K562 (cell line): ENCODE measurements around the gene PIH1D1. TPM values are rescaled to one million over a fixed set of nuclear protein-coding genes. Genes with fewer than 3 reads are reported as not detected.

ENCODE experiments used
- ARHGAP35 ChIP-seq: fragments of 450-650 bp; IDR thresholded peaks from 2 replicates; pipeline ENCODE4 v1.6.1; 2018; ENCODE audit not compliant: partially characterized antibody
- COPS2 ChIP-seq: fragments of 450-650 bp; conservative IDR thresholded peaks from 2 replicates; pipeline ENCODE4 v1.6.1; 2016; ENCODE audit warnings: mild to moderate bottlenecking, moderate library complexity
- CREB3 ChIP-seq: fragments of 450-650 bp; conservative IDR thresholded peaks from 2 replicates; pipeline ENCODE4 v1.6.1; 2016; ENCODE audit warnings: missing genetic modification characterization, low read depth, mild to moderate bottlenecking, missing compliant biosample characterization, moderate library complexity
- E2F1 ChIP-seq: sonication (generic); formaldehyde crosslinking; IDR thresholded peaks from 2 replicates; pipeline ENCODE4 v1.8.1; 2023; ENCODE audit warnings: mild to moderate bottlenecking, missing genetic modification reagents, moderate library complexity
- E2F3 ChIP-seq: fragments of 250-450 bp; sonication (Bioruptor Pico); IDR thresholded peaks from 2 replicates; pipeline ENCODE4 v1.4.0; 2020; ENCODE audit warnings: mild to moderate bottlenecking
- EGR1 ChIP-seq: fragments of 450-650 bp; conservative IDR thresholded peaks from 2 replicates; pipeline ENCODE4 v1.6.1; 2017; ENCODE audit warnings: mild to moderate bottlenecking
- ELF1 ChIP-seq: fragments of 200-800 bp; sonication (Bioruptor generic); IDR thresholded peaks from 2 replicates; pipeline ENCODE4 v1.6.1; 2016; ENCODE audit warnings: missing genetic modification characterization, missing compliant biosample characterization
- KDM5B ChIP-seq: fragments of 200-600 bp; sonication (generic); IDR thresholded peaks from 2 replicates; pipeline ENCODE4 v1.6.1; 2012; ENCODE audit warnings: low read depth, mild to moderate bottlenecking, moderate library complexity, low read length, control low read depth, inconsistent platforms; ENCODE audit not compliant: insufficient replicate concordance
- KLF16 ChIP-seq: IDR thresholded peaks from 2 replicates; pipeline ENCODE4 v1.6.1; 2016; ENCODE audit warnings: antibody characterized with exemption
- MCM2 ChIP-seq: fragments of 450-650 bp; IDR thresholded peaks from 2 replicates; pipeline ENCODE4 v1.6.1; 2017; ENCODE audit warnings: low read depth, mild to moderate bottlenecking
- MXD1 ChIP-seq: fragments of 250-450 bp; sonication (Bioruptor Pico); IDR thresholded peaks from 2 replicates; pipeline ENCODE4 v1.8.0; 2021; ENCODE audit warnings: borderline replicate concordance, mild to moderate bottlenecking, moderate library complexity; ENCODE audit not compliant: poor library complexity, severe bottlenecking
- PHF21A ChIP-seq: fragments of 450-650 bp; IDR thresholded peaks from 2 replicates; pipeline ENCODE4 v1.6.1; 2017; ENCODE audit warnings: low read depth, borderline replicate concordance
- PREB ChIP-seq: sonication (generic); formaldehyde crosslinking; IDR thresholded peaks from 2 replicates; pipeline ENCODE4 v1.8.1; 2023; ENCODE audit warnings: mild to moderate bottlenecking, missing genetic modification reagents
- RAD51 ChIP-seq: fragments of 450-650 bp; IDR thresholded peaks from 2 replicates; pipeline ENCODE4 v1.7.1; 2016; ENCODE audit warnings: low read depth, mild to moderate bottlenecking, borderline replicate concordance
- RB1 ChIP-seq: fragments of 450-650 bp; IDR thresholded peaks from 2 replicates; pipeline ENCODE4 v1.6.1; 2017; ENCODE audit warnings: low read depth, mild to moderate bottlenecking
- RBM39 ChIP-seq: fragments of 200-400 bp; formaldehyde crosslinking; optimal IDR thresholded peaks from 2 replicates; pipeline ENCODE3; 2018; ENCODE audit warnings: low read depth, low read length
- RNF2 ChIP-seq: sonication (generic); IDR thresholded peaks from 2 replicates; pipeline ENCODE4 v1.6.1; 2016
- SMAD2 ChIP-seq: fragments of 150-350 bp; IDR thresholded peaks from 2 replicates; pipeline ENCODE4 v1.6.1; 2014; ENCODE audit warnings: low read depth, mild to moderate bottlenecking, low read length
- ZBTB5 ChIP-seq: fragments of 450-650 bp; IDR thresholded peaks from 2 replicates; pipeline ENCODE4 v1.6.1; 2017; ENCODE audit warnings: antibody characterized with exemption
- ZBTB7A ChIP-seq: IDR thresholded peaks from 2 replicates; pipeline ENCODE4 v1.6.1; 2011; ENCODE audit warnings: low read depth, mild to moderate bottlenecking, low read length, moderate library complexity, borderline replicate concordance; ENCODE audit not compliant: control insufficient read depth
- ZNF12 ChIP-seq: sonication (generic); formaldehyde crosslinking; IDR thresholded peaks from 2 replicates; pipeline ENCODE4 v1.4.0; 2020; ENCODE audit warnings: mild to moderate bottlenecking, missing genetic modification reagents
- ZNF511 ChIP-seq: sonication (generic); formaldehyde crosslinking; IDR thresholded peaks from 2 replicates; pipeline ENCODE4 v1.8.0; 2022; ENCODE audit warnings: mild to moderate bottlenecking, missing genetic modification reagents
- polyA plus RNA-seq, 8 experiments: library from polyadenylated mRNA; depleted of rRNA in 4 of 8; stranded (reverse) in 5 of 8; unstranded in 3 of 8; fragments of >200 nt; fragmentation: Nextera tagmentation in 2 of 8; fragmentation: Illumina TruSeq in 1 of 8; extraction: Ambion mirVana in 2 of 8; extraction: Trizol in 1 of 8; gene quantifications; 2 replicates each; pipeline versions ENCODE4 v1.2.1 to v1.2.3, GENCODE V29; 2011 to 2014; ENCODE audit warnings: inconsistent platforms in 1 of 8, missing spikeins in 1 of 8
- total RNA-seq, 7 experiments: library from RNA; depleted of rRNA in 6 of 7; stranded (reverse); fragments of >200 nt in 6 of 7; fragmentation: Illumina TruSeq in 2 of 7; extraction: Trizol in 2 of 7; gene quantifications; 2 replicates each; pipeline versions ENCODE4 v1.2.1 to v1.2.3, GENCODE V29; 2011 to 2021; ENCODE audit warnings: low replicate concordance in 1 of 7

Gene PIH1D1
- total and polyA plus RNA-seq, 9 of the 15 experiments (the other 6 are each of a cell fraction or from before 2014, with no cell fraction given), result 26.5 to 224 (median 137) TPM

- TF ChIP-seq ZBTB5, result no peak
- no peak; the same call in 1 of the 2 replicates for TF ChIP-seq ZNF511 (CRISPR knock-in tag)
- TF ChIP-seq ELF1 (tag), result no peak
- peak; percentile 55 for TF ChIP-seq KDM5B
- no peak for TF ChIP-seq SMAD2
- TF ChIP-seq CREB3 (tag), result no peak
- TF ChIP-seq PHF21A, result peak; percentile 58; the same call in 1 of the 2 replicates
- no peak for TF ChIP-seq COPS2
- TF ChIP-seq MXD1 (CRISPR knock-in tag), result no peak
- peak; percentile 99 for TF ChIP-seq ZBTB7A
- TF ChIP-seq KLF16, result 0 out of 2 replicates have a peak, but pooled peaks have one; percentile 39
- TF ChIP-seq PREB (CRISPR knock-in tag), result no peak
- TF ChIP-seq EGR1, result peak; percentile 99
- 0 out of 2 replicates have a peak, but pooled peaks have one; percentile 40 for TF ChIP-seq E2F1 (CRISPR knock-in tag)
- TF ChIP-seq ARHGAP35, result no peak
- TF ChIP-seq MCM2, result no peak
- peak; percentile 71 for TF ChIP-seq RBM39
- TF ChIP-seq E2F3, result peak; percentile 65; the same call in 1 of the 2 replicates
- no peak for TF ChIP-seq RAD51
- TF ChIP-seq ZNF12, result peak; percentile 38; the same call in 1 of the 2 replicates
- TF ChIP-seq RB1, result peak; percentile 89; the same call in 1 of the 2 replicates
- peak; percentile 69 for TF ChIP-seq RNF2
These were observed 8.1 kb downstream of the PIH1D1 start (continued) for GRCh38 chr19:49443366-49444099.
